Measurements from ENCODE around the gene TGM5. TPM values are rescaled to one million over a fixed set of nuclear protein-coding genes. Genes with fewer than 3 reads are reported as not detected.
A peak's percentile ranks its signal among the peaks of the same experiment; 100 is the strongest.
"Not testable (repeated sequence)": the region's sequence is repeated elsewhere in the genome, so short reads cannot be mapped to it uniquely, and the experiment has no call there.

Gene TGM5
- total RNA-seq, 1 donor from 2014 or later, result 0.32 TPM

DNA sequence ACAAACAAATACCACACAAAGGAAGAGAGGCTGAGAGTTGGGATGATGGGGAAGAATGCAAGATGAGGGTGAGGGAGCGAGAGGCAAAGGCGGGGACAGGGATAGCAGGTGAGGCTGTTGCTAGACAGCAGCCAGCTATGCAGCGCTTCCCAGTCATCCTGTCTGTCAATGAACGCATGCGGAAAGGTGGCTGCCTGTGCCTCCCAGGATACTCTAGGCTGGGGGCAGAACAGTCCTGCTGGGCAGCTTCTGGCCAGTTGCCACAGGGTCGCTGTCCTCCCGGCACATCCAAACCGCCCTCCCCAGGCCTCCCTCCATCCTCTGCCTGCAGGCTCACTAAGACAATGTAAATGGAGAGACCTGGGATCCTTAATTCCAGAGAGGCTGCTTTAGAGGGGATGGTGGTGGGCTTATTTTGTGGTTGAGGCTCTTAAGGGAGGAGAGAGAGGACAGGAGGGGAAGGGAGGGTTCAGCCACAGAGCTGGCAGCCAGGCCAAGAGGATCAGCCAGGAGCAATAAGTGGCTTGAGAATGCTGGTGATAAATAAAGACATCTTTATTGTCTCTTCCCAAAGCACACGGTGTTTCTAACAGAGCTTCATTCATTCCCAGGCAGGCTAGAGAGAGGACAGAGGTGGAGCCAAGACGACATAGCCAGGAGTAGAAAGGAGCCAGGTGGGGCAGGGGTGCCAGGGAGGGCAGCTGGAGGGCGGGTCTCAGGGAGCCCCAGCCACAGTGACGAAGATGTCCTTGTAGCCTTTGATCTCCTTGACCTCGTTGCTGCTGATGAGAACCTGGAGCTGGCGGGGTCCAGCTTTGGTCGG is 9.2 kb upstream of the TGM5 start:
- no peaks in the 10 kb centered on the region for H3K36me3 ChIP-seq
- intact Hi-C loops (cut with DNase I), result no loop called here
- TF ChIP-seq, protein P1, sequence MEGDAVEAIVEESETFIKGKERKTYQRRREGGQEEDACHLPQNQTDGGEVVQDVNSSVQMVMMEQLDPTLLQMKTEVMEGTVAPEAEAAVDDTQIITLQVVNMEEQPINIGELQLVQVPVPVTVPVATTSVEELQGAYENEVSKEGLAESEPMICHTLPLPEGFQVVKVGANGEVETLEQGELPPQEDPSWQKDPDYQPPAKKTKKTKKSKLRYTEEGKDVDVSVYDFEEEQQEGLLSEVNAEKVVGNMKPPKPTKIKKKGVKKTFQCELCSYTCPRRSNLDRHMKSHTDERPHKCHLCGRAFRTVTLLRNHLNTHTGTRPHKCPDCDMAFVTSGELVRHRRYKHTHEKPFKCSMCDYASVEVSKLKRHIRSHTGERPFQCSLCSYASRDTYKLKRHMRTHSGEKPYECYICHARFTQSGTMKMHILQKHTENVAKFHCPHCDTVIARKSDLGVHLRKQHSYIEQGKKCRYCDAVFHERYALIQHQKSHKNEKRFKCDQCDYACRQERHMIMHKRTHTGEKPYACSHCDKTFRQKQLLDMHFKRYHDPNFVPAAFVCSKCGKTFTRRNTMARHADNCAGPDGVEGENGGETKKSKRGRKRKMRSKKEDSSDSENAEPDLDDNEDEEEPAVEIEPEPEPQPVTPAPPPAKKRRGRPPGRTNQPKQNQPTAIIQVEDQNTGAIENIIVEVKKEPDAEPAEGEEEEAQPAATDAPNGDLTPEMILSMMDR (IDR thresholded peaks at IDR 0.05), result no peak
- no peak overlapping the region for H3K4me3 ChIP-seq
- H3K9me3 ChIP-seq, result no peaks in the 10 kb centered on the region
- H3K4me1 ChIP-seq, result no peaks in the 10 kb centered on the region
- H3K27ac ChIP-seq, result no peak overlapping the region
- DNase-seq (no peak), ATAC-seq (no peak)
- peaks cover 15% of the 10 kb centered on the region for H3K27me3 ChIP-seq (ENCODE audit: low read depth)

DNA sequence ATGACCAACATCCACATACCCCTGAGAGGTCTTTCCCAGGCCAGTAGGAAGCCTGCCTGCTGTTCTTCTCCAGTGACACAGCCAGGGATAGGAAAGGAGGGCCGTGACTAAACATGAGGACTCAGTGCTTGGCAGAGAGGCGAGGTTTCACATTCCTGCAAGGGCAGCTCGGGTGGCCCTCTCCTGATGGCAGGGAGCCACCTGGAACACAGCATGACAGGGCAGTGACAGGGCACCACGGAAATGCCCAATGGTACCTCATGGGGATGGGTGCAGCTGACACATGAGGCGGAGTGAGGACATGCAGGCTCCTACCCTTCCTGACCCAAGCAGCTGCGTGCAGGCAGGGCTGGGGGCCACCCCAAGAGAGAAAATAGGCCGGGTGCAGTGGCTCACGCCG is 7.4 kb upstream of the TGM5 start:
- peak; percentile 59 to 62 for ATAC-seq

DNA sequence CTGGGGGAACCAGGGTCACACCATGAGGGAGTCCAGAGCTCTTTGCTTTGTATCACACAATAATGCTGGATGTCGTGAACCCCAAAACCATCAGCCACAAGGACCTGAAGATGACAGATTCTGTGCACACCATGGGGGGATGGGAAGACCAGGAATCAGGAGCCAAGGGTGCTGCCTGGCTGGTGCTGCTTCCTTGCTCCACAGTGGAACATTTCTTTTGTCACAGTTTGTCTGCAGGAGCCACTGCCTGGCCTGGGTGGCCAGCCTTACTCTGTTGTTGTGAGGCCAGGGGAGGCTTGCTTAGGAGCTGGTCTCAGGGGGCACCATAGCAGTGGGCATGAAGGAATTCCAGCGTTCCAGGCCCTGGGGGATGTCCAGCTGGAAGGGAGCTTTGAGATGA is 6.5 kb upstream of the TGM5 start:
- ATAC-seq (no peak), DNase-seq (no peak)
- TF ChIP-seq, protein P1 (IDR thresholded peaks at IDR 0.05), result no peak
- peaks cover 18% of the 10 kb centered on the region for H3K27me3 ChIP-seq (ENCODE audit: low read depth)
- H3K9me3 ChIP-seq, result no peaks in the 10 kb centered on the region
- no peak overlapping the region for H3K27ac ChIP-seq
- no peaks in the 10 kb centered on the region for H3K36me3 ChIP-seq
- H3K4me1 ChIP-seq, result no peaks in the 10 kb centered on the region
- intact Hi-C loops (cut with DNase I), result no loop called here
- no peak overlapping the region for H3K4me3 ChIP-seq

More for the DNA sequence above, 7.4 kb upstream of the TGM5 start:
- no peak for DNase-seq
- no peak overlapping the region for H3K27ac ChIP-seq
- H3K4me3 ChIP-seq, result no peak overlapping the region
- intact Hi-C loops (cut with DNase I), result no loop called here
- H3K9me3 ChIP-seq, result no peaks in the 10 kb centered on the region
- no peaks in the 10 kb centered on the region for H3K36me3 ChIP-seq
- no peaks in the 10 kb centered on the region for H3K4me1 ChIP-seq
- peaks cover 17% of the 10 kb centered on the region for H3K27me3 ChIP-seq (ENCODE audit: low read depth)
- TF ChIP-seq, protein P1 (IDR thresholded peaks at IDR 0.05), result no peak

DNA sequence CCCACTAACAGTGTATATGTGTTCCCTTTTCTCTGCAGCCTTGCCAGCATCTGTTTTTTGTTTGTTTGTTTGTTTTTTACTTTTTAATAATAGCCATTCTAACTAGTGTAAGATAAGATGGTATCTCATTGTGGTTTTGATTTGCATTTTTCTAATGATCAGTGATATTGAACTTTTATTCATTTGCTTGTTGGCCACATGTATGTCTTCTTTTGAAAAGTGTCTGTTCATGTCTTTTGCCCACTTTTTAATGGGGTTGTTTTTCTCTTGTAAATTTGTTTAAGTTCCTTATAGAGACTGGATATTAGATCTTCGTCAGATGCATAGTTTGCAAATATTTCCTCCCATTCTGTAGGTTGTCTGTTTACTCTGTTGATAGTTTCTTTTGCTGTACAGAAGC is 5.2 kb upstream of the TGM5 start:
- H3K36me3 ChIP-seq; intact Hi-C loops (cut with DNase I); ATAC-seq; H3K4me1 ChIP-seq; H3K9me3 ChIP-seq; H3K27ac ChIP-seq; H3K4me3 ChIP-seq; DNase-seq: not testable (repeated sequence)
- H3K27me3 ChIP-seq (ENCODE audit: low read depth), result peaks cover 18% of the 10 kb centered on the region

- peaks cover 18% of the 10 kb centered on the region for H3K27me3 ChIP-seq (ENCODE audit: low read depth)
- no peaks in the 10 kb centered on the region for H3K4me1 ChIP-seq
- DNase-seq (no peak), ATAC-seq (peak in 1 of 2 donors; percentile 64)
- H3K9me3 ChIP-seq, result no peaks in the 10 kb centered on the region
- intact Hi-C loops (cut with DNase I), result no loop called here
- TF ChIP-seq, protein P1 (IDR thresholded peaks at IDR 0.05), result no peak
- H3K4me3 ChIP-seq, result no peak overlapping the region
- H3K27ac ChIP-seq, result no peak overlapping the region
- H3K36me3 ChIP-seq, result no peaks in the 10 kb centered on the region
These were observed 4.1 kb upstream of the TGM5 start for GRCh38 chr15:43270676-43271306.

- Histone ChIP-seq H3K27ac (no peak overlapping the region), H3K9me3 (no peaks in the 10 kb centered on the region), H3K36me3 (no peaks in the 10 kb centered on the region), H3K27me3 (ENCODE audit: low read depth) (peaks cover 18% of the 10 kb centered on the region), H3K4me1 (no peaks in the 10 kb centered on the region), H3K4me3 (no peak overlapping the region)
- TF ChIP-seq, protein P1 (IDR thresholded peaks at IDR 0.05), result no peak
- ATAC-seq (no peak), DNase-seq (no peak)
- intact Hi-C loops (cut with DNase I), result no loop called here
These were observed 3.5 kb upstream of the TGM5 start for GRCh38 chr15:43270113-43270665.
